ENCODE measurements around the gene GMPR2.

The GMPR2 gene

DNA sequence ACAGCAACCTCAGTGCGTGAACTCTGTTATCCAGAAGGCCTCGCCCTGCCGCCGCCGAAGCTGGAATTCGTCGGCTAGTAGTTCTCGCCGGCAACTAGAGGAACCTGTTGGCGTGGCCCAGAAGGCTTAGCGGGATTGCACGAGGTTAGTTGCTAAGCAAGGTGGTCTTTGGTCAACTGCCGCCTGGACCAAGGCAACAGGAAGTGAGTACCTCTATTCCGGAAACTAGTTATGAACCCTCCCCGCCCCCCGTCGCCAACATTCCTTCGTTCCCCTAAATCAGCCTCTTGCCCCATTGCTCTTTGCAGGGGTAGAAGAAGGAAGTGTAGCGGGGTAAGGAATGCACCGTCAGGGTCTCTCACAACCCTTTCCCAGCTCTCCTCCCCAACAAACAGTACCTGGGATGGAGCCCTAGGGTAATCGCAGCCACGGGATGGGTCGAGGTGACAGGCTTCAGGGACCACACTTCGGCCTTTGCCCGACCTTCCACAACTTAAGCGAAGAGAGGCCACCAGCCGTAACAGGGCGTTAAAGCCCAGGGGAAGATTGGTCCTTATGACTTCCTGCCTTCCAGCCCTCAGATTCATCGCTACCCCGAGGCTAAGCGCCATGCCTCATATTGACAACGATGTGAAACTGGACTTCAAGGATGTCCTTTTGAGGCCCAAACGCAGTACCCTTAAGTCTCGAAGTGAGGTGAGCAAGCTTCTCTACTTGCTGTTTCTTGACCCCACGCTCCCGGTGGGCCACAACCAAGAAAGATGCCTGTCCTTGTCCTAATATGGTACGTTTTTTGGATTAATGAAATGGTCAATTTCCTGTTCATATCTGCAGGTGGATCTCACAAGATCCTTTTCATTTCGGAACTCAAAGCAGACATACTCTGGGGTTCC, at the start of gene GMPR2:
GMPR2 (plus strand) TSS at position 285 of the 893 bp plus-strand sequence; CDS start at position 610, 325 bp downstream.
- DNase-seq (ENCODE audit: low read depth), result no peak

DNA sequence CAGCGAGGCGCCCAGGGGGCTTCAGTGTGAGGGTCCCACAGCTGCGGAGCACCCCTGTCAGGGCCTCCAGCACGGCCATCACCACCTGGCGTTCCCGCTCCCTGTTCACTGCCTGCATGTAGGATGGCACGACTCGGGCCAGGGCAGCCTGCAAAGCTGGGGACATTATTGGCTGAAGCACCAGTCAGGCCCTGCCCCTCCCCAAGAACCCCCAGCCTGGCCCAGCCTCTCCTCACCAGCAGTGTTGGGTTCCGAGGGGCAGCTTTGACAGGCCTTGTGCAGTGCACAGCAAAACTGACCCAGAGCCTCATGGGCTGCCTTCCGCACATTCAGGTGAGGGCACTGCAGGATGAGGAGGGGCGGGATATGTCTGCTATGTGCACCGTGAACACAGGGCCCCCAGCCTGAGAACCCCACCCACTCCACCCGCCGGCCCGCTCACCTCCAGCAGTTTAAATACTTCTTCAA, 49.7 kb upstream of the GMPR2 start:
- no peak for DNase-seq (ENCODE audit: low read depth)

GRCh38 chr14:24184104-24184970, 48.4 kb upstream of the GMPR2 start:
- no peak for DNase-seq (ENCODE audit: low read depth)

GRCh38 chr14:24185026-24185425, 47.7 kb upstream of the GMPR2 start:
- DNase-seq (ENCODE audit: low read depth), result no peak

DNA sequence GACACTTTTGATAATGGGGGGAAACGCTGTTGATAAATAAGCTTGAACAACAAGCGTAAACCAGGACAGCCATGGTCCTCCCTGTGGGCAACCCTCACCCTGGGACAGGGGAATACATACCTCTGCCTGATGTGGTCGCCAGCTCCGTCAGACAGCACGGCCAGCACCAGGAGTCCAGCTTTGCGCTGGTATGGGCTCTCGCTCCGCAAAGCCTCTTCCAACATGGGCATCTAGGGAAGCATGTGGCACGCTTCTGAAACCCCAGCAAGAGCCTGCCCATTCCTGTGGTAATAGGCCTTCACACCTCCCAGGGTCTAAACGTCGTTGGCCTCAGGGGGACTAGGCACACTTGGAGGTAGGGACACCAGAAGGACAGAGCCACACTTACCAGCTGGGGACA, 47.0 kb upstream of the GMPR2 start:
- DNase-seq (ENCODE audit: low read depth), result no peak

DNA sequence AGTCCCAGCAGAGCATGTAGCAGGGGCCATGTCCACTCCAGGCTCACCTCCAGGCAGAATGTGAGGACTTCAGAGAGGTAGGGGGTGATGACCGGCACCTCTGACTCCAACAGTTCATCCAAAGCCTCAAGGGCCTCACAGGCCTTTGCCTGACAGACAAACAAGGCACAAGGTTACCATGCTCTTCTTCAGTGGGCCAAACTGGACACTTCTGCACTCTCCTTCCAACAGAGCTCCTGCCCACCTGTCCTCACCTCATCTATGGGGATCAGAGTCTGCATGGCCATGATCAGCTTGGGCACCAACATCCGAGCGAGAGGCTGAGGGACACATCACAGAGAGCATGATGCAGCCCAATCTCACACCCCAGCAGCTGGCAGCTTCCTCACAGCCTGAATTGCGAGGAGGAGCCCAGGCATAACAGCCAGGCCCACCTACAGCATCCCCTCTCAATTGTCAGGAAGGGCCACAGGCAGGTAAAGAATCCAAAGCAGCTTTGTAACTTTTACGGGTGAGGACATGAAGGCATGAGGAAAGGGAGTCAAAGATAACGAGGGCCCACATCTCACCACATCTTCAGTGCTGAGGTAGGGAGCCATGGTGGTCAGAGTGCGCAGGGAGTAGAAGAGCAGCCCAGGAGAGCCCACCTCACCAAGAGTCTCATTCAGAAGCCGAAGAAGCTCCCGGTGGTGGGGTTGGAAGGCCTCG, 45.7 kb upstream of the GMPR2 start:
- no peak for DNase-seq (ENCODE audit: low read depth)

GRCh38 chr14:24187539-24187915, 45.2 kb upstream of the GMPR2 start:
- DNase-seq (ENCODE audit: low read depth), result no peak

DNA sequence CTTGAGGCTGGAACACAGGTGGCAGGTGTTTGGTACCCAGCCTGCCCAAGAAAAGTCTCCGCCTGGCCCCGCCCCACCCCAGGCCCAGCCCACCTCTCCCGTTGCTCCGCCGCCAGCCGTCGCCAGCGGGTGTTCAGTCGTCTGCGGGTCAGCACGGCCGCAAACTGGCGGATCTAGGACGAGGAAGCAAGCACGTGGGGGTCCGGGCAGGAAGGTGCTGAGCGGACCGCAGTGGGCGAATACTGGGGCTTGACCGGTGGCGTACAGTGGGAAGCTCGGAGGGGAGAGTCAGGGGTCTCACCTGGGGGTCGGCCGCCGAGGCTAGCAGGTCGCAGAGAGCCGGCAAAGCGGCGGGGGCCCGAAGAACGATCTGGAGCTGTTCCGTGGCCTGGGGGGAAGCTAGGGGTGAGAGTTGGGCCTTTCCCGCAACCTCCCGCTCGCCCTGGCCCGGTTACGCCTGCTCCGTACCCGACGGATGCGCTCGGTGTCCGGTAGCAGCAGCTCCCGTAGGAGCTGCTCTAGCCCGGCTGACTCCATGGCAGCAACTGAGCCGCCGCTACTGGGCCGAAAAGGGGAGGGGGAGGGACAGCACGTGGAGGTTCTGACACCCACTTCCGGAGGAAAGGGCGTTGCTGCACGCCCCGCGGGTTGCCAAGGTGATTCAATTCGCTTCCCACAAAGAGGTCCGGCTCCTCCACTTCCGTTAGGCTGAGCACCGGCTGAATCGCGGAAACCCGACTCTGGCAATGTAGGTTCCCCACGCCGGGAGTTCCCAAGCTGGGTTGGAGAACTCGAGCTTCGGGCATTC, 44.3 kb upstream of the GMPR2 start, which contains the start of gene IPO4:
IPO4 (minus strand) TSS at position 566 of the 808 bp plus-strand sequence; CDS start at position 537, 29 bp downstream.
- peak; percentile 98 for DNase-seq (ENCODE audit: low read depth)

- no peak for DNase-seq (ENCODE audit: low read depth)
These were observed 43.7 kb upstream of the GMPR2 start for GRCh38 chr14:24189059-24189375.

GRCh38 chr14:24189460-24189859, 43.3 kb upstream of the GMPR2 start:
- DNase-seq (ENCODE audit: low read depth), result no peak

- no peak for DNase-seq (ENCODE audit: low read depth)
These were observed 42.3 kb upstream of the GMPR2 start for GRCh38 chr14:24190416-24190815.

- DNase-seq (ENCODE audit: low read depth), result no peak
These were observed 39.8 kb upstream of the GMPR2 start for GRCh38 chr14:24192933-24193332.

DNA sequence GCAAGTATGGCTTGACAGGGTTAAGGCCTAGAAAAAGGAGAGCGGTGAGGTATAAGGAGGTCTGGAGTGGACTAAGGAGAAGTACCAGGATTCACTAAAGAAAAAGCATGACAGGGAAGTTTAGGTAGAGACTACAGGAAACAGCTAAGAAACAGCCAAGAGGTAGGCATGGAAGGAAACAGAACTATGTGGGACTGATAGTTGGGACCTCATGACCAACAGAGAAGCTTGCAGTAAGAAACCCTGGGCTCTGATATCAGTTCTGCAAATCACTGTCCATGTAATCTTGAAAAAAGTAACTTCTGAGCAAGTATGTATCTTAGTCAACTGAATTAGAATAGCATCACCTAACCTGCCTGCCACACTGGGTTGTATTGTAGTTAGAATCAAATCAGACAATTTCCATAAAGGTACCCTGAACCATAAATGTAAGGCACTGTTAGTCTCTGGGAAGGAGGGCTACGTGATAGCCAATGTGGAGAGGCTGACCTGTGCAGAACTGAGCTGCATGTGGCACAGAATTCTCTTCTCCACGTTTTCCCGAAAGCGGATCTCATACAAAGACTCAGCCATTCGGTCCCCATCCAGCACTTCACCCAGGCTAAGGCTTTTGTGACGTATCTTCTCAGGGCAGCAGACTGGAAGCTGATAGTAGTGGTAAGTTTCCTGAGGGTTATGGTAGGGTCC, 38.4 kb upstream of the GMPR2 start:
- no peak for DNase-seq (ENCODE audit: low read depth)

DNA sequence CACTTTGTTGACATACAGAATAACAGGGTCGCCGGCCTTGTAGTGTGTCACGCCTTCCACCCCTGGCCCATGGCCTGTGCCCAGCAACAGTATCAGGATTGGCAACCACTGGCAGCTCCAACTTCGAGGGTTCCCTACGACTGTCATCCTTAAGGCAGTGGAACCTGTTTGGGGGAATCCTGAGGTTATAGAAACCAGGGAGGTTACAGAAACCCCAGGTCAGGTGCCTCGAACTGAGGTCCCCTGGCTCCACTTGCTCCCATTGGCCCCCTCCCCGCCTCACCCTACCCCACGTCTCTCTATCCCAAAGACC, 37.9 kb upstream of the GMPR2 start:
- DNase-seq (ENCODE audit: low read depth), result no peak

GRCh38 chr14:24195186-24196070, 37.3 kb upstream of the GMPR2 start, which contains the start of gene TM9SF1:
Gene TM9SF1 (minus strand): TSS chr14:24195441. CDS start chr14:24195019, 422 bp downstream.
- peak; percentile 83 for DNase-seq (ENCODE audit: low read depth)

DNA sequence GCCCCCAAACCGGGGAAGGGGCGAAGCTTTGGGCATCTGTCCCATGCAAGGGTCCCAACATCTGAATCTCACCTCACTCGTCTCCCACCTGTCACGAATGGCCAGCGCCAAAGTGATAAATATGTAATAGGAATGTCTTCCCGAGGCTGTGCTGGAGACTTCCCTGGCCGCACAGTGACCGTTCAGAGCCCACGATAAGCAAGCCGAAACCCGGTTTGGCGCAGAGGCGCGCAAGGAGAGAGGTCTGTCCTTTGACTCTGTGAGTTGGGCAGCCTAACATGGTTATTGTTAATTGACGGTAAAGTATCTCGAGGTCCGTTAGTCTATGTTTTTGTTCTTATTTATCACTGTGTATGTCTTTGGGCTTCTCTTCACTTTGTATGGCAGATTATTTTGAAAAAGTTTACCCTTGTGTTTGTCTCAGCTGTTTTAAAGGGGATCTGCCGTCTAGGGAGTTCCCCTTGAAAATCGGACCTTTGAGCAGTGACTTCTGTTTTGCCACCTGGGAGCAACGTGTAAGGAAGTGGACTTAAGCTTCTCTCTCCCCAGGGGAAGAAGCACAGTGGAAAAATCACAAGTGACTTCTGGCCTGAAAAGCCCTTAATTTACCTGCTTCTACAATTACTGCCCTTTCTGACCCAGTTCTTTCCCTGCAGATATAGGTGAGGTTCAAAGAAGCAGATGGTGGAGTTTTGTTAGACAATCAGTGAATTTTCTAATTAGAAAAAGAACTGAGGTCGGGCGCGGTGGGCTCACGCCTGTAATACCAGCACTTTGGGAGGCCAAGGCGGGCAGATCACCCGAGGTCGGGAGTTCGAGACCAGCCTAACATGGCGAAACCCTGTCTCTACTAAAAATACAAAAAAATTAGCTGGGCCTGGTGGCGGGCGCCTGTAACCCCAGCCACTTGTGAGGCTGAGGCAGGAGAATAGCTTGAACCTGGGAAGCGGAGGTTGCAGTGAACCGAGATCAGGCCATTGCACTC, 36.4 kb upstream of the GMPR2 start:
- no peak for DNase-seq (ENCODE audit: low read depth)

- DNase-seq (ENCODE audit: low read depth), result no peak
These were observed 35.7 kb upstream of the GMPR2 start for GRCh38 chr14:24197056-24197450.

DNA sequence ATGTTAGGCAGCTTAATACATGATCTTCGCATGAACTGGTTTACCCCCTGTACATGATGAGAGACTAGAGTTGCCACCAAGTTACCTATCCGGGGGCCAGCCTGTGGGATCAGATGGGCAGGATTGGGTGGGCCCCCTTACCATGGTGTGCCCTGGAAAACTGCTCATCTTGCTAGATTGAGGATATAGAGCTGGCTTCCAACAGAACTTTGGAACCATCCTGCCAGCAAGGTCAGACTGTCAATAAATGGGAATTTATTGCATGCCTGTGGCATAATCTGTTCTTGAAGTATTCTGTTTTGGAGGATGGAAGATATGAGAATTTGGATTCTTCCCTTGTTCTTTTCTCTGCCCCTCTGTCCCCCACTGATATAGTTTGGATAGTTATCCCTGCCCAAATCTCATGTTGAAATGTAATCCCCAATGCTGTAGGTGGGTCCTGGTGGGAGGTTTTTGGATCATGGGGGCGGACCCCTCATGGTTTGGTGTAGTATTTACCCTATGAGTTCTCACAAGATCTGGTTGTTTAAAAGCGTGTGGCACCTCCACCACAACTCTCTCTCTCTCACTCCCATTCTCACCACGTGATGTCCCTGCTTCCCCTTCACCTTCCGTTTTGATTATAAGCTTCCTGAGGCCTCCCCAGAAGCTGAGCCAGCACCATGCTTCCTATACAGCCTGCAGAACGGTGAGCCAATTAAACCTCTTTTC, 33.8 kb upstream of the GMPR2 start:
- no peak for DNase-seq (ENCODE audit: low read depth)
